ENCODE measurements around the gene HPCAL4.

HPCAL4 gene

GRCh38 chr1:39688706-39689105, 2.5 kb downstream of the HPCAL4 start:
- DNase-seq (ENCODE audit: insufficient read length, low spot score): no peak
- TF ChIP-seq, protein P1, sequence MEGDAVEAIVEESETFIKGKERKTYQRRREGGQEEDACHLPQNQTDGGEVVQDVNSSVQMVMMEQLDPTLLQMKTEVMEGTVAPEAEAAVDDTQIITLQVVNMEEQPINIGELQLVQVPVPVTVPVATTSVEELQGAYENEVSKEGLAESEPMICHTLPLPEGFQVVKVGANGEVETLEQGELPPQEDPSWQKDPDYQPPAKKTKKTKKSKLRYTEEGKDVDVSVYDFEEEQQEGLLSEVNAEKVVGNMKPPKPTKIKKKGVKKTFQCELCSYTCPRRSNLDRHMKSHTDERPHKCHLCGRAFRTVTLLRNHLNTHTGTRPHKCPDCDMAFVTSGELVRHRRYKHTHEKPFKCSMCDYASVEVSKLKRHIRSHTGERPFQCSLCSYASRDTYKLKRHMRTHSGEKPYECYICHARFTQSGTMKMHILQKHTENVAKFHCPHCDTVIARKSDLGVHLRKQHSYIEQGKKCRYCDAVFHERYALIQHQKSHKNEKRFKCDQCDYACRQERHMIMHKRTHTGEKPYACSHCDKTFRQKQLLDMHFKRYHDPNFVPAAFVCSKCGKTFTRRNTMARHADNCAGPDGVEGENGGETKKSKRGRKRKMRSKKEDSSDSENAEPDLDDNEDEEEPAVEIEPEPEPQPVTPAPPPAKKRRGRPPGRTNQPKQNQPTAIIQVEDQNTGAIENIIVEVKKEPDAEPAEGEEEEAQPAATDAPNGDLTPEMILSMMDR (IDR thresholded peaks at IDR 0.05; ENCODE audit: insufficient read depth, missing control alignments): no peak

GRCh38 chr1:39687243-39687642, 4.0 kb downstream of the HPCAL4 start:
- TF ChIP-seq, protein P1 (IDR thresholded peaks at IDR 0.05; ENCODE audit: insufficient read depth, missing control alignments): no peak
- DNase-seq (ENCODE audit: insufficient read length, low spot score): no peak
- no peak for FAIRE-seq

More at GRCh38 chr1:39688706-39689105, 2.5 kb downstream of the HPCAL4 start:
- FAIRE-seq: no peak

DNA sequence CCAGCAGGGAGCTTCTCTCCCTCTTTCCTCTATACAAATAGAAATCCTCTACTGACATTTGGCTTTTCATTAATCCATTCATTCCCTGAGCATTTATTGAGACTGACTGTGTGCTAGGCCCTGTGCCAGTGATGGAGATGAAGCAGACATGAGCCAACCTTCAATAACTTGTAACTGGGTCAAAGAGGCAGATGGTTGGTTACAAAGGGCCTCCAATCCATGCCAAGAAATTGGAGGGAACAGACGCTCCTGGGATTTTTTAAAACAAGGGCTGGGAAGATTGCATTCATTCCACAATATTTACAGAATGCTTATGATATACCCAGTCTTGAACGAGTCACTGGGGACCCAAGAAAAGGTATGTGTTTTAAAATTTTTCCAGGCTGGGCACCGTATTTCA, 6.2 kb downstream of the HPCAL4 start:
- DNase-seq (ENCODE audit: insufficient read length, low spot score): no peak
- FAIRE-seq: no peak
- TF ChIP-seq, protein P1 (IDR thresholded peaks at IDR 0.05; ENCODE audit: insufficient read depth, missing control alignments): no peak

- TF ChIP-seq, protein P1 (IDR thresholded peaks at IDR 0.05; ENCODE audit: insufficient read depth, missing control alignments): no peak
- FAIRE-seq: no peak
Measured at GRCh38 chr1:39684313-39684664, 6.9 kb downstream of the HPCAL4 start.

DNA sequence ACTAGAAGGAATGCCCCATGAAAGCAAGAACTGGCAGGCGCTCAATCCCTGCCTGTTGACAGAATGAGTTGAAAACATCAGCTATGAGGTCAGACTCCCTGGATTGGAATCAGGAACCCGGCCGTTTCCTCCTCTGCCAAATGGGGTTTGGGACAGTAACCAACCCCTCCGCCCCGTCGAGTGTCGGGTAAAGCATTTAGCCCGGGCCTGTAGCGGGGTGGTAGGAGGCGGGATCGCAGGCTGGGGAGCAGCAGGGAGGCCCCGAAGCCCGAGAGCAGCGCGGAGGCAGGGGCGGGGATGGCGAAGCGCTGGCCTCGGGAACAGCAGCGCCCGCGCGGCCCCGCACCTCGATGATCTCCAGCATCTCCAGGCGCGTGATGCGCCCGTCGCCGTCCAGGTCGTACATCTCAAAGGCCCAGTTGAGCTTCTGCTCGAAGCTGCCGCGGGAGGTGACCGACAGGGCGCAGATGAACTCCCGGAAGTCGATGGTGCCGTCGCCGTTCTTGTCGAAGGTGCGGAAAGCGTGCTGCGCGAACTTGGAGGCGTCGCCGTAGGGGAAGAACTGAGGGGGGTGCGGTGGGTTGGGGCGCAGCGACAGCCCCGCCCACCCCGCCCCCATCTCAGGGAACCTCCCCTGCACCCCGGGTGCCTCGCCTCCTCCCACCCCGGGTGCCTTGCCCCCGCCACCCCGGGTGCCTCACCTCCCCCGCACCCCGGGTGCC, 7.5 kb downstream of the HPCAL4 start:
- DNase-seq (ENCODE audit: insufficient read length, low spot score) (no peak), FAIRE-seq (no peak)
- TF ChIP-seq, protein P1 (IDR thresholded peaks at IDR 0.05; ENCODE audit: insufficient read depth, missing control alignments): no peak

More at GRCh38 chr1:39684313-39684664, 6.9 kb downstream of the HPCAL4 start:
- no peak for DNase-seq (ENCODE audit: insufficient read length, low spot score)

GRCh38 chr1:39681999-39682398, 9.2 kb downstream of the HPCAL4 start:
- DNase-seq (ENCODE audit: insufficient read length, low spot score) (no peak), FAIRE-seq (no peak)
- TF ChIP-seq, protein P1 (IDR thresholded peaks at IDR 0.05; ENCODE audit: insufficient read depth, missing control alignments): no peak

GRCh38 chr1:39681294-39681693, 9.9 kb downstream of the HPCAL4 start:
- TF ChIP-seq, protein P1 (IDR thresholded peaks at IDR 0.05; ENCODE audit: insufficient read depth, missing control alignments): no peak
- FAIRE-seq (no peak), DNase-seq (ENCODE audit: insufficient read length, low spot score) (no peak)
